Measurements from ENCODE around the gene PLPP4.

DNA sequence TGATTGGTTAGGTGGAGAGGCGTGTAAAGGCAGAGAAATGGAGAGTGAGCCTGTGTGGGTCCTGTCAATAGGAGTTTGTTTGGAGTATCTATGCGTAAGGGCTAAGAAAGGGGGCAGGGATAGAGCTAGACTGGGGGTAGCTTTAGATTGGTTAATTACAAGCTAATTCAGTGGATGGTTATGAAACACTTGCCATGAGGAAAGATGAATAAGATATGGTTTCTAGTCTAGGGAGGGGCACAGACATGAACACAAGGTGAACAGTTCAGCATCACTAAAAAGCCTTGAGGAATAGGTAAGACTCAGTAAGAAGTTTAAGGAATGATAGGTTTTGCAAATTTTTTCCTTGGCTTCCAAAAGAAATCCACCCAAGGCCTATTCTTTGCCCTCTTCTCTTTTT is 50.6 kb downstream of the PLPP4 start:
- TF ChIP-seq CTCF (IDR thresholded peaks at IDR 0.05) (no peak), POLR2AphosphoS5 (IDR thresholded peaks at IDR 0.05) (no peak), POLR2A (IDR thresholded peaks at IDR 0.05) (no peak)
